ENCODE data around the gene CEP250.
"Not testable (repeated sequence)": the region's sequence is repeated elsewhere in the genome, so short reads cannot be mapped to it uniquely, and the experiment has no call there.

CEP250 gene

DNA sequence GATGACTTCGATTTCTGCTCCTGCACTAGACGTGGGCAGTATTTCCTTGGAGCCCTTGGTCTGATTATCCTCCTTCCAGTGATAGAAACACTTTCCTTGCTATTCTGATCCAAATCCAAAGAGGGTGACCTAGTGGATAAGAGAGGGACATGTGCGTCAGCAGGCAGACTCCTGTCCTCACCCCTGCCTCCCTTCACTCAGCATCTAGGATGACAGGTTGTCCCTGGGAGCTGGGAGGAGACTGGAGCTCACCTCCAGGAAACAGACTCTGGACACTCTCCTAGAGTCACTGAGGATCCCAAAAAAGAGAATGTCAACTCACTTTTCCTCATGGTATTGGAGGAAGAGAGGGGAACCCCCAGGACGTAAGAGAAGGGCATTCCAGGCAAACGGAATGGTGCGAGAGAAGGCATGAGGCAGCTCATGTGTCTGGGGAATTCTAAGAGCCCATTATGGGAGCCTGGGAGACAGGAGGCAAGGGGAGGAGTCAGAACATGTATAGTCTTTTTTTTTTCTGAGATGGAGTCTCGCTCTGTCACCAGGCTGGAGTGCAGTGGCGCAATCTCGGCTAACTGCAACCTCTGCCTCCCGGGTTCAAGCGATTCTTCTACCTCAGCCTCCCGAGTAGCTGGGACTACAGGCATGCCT is 71.8 kb downstream of the CEP250 start:
- no peak for DNase-seq

DNA sequence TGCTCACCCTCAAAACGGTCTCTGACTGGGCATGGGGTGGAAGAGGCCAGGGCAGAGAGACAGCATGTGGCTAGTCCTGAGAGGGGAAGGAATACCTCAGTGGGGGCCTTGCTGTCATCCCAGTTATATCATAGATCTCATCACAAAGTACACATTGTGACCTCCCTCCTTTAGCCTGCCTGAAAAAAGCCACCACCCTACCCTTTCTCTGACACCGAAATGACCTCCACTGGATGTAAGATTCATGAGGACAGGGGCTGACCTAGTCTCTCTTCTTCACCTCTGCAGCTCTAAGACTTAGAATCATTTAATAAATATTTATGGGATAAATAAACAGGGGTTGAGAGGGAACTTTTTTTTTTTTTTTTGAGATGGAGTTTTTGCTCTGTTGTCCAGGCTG is 74.2 kb downstream of the CEP250 start, which contains the start of gene C20orf173:
C20orf173 (minus strand) TSS at position 101 of the 400 bp plus-strand sequence. CDS start 279 bp downstream, outside the sequence.
- no peak for DNase-seq

DNA sequence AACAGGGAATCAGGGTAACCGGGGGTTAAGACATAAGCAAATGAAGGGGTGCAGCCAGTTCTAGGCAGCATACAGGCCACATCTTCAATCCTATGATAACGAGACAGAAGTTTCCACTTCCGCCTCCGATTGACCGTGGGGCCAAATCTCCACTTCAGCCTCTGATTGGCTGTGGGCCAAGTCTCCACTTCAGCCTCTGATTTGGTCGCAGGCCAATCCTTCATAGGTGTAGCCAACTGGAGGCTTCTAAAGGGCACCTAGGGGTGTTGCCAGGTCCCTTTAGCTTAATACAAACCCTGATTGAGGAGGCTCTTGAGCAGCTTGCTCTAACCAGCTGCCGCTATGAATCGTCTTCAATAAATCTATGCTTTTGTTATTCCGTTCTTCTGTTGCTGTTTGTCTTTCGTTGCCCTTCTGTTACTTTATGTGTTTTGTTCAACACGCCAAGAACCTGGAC is 84.4 kb downstream of the CEP250 start:
- peak; percentile 8 to 41 for DNase-seq

DNA sequence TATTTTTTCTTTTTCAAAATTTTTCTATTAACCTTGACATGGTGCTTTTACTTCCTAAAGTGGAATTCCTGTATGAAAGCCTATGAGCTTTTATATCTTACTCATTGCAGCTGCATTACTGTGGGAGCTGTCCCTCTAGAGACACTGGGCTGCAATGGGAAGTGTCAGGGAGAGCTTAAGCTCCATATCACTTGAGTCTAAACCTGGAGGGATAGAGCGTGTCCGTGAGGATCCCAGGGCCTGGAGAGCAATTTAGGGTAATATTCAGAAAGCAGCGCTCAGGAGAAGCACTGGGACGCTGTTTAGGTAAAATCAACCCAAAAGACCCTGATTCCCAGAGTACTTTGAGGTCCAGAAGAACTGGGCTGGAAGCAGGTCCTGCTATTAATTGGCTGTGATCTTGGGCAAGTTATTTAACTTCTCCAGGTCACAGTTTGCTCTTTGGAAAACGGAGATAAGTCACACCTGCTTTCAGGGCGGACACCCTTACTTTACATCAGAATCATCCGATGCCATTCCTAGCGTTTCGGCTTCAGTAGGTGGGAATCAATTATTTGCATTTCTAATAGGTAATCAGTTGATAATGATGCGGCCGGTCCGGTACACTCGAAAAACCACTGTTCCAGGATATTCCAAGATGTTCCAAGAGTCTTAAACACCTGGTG is 85.9 kb downstream of the CEP250 start:
- no peak for DNase-seq

DNA sequence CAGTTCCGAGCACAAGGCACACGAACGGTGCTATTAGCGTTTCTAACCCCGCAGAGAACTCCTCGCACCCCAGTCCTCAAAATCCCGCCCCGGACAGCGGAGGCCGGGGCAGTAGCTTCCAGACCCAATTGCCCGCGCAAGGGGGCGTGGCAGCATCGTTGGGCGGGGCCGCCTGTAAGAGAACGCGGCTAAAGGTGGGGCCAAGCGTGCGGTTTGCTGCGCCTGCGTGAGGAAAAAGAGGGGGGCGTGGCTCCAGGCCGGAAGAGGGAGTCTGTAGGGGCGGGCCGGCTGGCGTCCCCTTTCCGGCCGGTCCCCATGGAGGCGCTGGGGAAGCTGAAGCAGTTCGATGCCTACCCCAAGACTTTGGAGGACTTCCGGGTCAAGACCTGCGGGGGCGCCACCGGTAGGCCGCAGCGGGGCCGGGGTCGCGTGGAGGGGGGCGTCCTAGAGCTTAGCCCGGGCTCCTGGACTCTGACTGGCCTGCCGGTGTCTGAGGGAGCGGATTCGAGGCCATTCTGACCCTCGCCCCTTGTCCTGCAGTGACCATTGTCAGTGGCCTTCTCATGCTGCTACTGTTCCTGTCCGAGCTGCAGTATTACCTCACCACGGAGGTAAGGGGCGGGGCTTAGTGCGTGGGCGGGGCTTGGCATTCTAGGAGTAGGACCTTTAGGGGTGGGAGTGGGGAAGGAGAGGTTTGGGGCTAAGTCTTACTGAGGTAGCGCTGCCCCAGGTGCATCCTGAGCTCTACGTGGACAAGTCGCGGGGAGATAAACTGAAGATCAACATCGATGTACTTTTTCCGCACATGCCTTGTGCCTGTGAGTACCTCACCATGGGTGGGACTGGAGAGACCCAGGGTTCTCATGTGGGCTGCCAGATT is 86.6 kb downstream of the CEP250 start, which contains the start of gene ERGIC3:
ERGIC3 (plus strand) TSS at position 296 of the 880 bp plus-strand sequence; CDS start at position 316, 20 bp downstream.
- DNase-seq = peak; percentile 96 to 97

DNA sequence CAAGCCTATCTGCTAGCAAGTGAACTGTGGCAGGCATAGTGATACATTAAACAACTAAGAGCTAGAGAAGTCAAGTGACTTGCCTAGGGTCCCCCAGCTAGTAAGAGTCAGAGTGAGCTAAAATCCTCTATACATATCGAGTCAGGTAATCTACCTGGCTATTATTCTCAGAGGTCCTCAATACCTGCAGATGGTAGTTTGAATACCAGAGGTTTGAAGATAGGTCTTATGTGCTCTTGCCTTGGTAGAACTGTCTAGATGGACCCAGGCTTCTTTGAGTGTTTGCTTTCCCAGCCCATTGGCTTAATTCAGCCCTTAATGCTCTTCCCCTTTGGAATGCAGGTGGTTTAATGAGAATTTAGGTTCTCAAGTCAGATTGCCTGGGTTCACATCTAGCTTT is 87.6 kb downstream of the CEP250 start:
- DNase-seq = no peak

DNA sequence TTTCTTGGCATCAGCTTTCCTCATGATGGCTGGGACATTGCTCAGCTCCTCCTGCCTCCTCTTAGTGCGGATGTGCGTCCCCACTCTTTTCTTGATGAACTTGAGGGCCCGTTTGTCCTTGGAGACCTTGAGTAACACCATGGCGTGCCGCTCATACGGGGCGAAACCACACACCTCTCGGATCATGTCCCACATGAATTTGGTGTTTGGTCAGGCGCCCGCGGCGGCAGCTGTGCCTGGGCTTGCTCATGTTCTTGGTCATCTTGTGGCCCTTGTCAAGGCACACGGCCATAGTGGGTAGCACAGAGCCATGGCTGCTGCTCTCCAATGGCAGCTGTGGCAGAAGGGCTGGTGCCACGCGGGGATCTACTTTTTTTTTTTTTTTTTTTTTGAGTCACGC is 89.0 kb downstream of the CEP250 start:
- DNase-seq = no peak

DNA sequence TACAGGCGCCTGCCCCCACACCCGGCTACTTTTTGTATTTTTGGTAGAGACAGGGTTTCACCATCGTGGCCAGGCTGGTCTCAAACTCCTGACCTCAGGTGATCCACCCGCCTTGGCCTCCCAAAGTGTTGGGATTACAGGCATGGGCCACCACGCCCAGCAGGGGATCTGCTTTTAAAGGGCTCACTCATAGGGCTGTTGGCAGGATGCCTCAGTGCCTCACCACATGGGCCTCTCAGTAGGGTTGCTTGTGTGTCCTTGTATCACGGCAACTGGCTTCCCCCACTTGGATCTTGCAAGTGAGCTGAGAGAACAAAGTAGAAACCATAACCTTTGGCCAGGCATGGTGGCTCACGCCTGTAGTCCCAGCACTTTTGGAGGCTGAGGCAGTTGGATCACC is 89.5 kb downstream of the CEP250 start:
- DNase-seq = not testable (repeated sequence)

DNA sequence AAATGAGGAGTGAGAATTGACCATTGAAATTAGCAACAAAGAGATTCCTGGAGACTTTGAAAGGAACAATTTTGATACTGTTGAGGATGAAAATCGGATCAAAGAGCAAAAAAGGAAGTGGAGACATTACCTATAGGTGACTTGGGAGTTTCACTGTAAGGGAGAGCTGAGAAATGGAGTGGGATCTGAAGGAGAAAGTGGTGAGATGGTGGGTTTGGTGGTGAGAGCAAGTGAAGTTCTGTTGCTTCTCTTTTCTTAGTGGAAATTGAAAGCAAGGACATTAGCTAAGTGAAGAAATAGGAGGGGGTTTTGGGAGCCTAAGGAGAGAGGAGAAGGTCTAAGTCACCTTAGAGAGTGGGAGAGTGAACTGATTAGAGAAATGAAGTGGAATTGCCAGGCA is 90.7 kb downstream of the CEP250 start:
- no peak for DNase-seq

DNA sequence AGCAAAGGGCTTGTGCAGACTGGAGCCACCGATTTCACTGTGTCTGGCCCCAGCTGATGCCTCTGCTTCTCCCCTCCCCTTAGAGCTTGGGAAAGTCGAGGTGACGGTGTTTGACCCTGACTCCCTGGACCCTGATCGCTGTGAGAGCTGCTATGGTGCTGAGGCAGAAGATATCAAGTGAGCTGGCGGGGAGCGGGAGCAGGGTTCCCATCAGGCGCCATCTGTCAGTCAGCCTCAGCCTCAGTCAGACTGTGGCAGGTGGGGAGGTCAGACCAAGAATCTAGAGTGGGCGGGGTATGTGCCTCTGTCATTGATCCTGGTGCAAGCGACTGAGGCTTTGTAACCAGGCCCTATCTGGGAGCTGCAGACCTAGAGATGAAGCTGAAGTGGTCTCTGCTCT is 91.9 kb downstream of the CEP250 start:
- DNase-seq = no peak

DNA sequence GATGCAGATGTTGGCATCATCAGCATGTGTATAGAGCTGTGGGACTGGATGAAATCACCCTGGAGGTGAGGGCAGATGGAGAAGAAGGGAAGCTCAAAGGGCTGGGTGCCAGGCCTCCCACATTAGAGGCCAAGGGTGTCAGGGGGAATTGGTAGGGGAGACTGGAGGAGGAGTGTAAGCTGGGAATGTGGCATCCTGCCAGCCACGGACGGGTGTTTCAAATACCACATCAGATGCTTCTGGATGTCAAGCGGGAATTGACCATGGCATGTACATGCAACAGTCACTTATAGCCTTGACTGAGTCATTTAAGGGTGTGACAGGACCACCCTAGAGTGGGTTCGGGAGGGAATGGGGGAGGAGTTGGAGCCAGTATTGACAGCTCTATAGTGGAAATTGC is 96.1 kb downstream of the CEP250 start:
- DNase-seq = no peak

DNA sequence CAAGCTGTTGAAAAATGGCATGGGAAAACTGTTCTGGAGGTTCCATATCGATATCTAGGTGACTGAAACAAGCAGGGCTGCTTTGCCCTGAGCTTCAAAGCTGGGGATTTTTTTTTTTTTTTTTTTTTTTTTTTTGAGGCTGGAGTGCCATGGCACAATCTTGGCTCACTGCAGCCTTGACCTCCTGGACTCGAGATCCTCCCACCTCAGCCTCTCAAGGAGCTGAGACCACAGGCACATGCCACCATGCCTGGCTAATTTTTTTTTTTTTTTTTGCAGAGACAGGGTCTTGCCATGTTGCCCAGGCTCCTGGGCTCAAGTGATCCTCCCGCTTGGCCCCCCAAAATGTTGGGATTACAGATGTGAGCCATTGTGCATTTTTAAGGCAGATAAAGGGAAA is 97.5 kb downstream of the CEP250 start:
- DNase-seq = no peak

DNA sequence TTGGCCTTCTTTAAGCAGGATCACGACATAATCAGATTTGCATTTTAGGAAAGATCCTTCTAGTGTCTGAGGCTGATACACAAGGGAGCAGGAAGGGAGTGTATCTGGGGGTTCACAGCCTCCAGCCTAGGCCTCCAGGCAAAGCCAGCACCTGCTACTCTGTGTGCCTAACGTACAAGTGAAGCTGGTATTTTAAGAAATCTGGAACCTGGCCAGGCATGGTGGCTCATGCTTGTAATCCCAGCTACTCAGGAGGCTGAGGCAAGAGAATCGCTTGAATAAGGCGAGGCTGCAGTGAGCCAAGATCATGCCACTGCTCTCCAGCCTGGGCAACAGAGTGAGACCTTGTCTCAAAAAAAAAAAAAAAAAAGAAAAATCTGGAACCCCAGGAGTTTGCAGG is 100.1 kb downstream of the CEP250 start:
- not testable (repeated sequence) for DNase-seq

DNA sequence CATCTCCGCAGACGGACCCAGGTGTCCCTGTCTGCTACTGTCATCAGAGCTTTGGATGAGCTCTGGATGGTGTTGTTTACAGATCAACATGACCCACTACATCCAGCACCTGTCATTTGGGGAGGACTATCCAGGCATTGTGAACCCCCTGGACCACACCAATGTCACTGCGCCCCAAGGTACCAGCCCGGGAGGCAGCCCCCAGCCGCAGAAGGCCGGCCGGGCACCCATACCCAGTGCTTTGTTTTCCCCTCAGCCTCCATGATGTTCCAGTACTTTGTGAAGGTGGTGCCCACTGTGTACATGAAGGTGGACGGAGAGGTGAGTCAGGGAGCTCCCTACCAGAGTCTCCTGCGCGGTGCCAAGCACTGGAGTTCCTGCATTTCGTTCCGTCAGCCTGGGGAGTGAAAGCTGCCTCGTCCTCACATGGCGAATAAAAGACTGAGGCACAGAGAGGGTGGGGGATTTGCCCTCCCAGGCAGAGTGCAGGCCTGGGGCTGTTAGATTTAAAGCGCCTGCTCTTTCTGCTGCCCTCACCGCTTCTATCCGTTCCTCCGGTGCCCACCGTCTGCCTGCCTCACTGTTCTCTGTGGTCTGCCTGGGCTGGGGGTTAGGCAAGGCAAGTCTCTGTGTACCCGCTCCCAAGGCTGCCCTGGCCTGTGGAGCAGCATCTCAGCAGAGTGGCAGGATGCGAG is 100.7 kb downstream of the CEP250 start:
- DNase-seq = no peak

DNA sequence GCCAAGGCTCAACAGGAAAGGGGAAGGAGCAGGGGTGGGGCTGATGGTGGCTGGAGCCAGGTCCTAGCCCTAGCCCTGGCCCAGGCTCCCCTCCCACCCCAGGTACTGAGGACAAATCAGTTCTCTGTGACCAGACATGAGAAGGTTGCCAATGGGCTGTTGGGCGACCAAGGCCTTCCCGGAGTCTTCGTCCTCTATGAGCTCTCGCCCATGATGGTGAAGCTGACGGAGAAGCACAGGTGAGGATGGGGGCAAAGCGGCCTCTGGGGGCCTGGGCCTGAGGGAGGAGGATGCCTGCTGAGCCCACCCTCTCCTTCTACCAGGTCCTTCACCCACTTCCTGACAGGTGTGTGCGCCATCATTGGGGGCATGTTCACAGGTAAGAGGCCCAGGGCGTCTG is 101.5 kb downstream of the CEP250 start:
- no peak for DNase-seq

DNA sequence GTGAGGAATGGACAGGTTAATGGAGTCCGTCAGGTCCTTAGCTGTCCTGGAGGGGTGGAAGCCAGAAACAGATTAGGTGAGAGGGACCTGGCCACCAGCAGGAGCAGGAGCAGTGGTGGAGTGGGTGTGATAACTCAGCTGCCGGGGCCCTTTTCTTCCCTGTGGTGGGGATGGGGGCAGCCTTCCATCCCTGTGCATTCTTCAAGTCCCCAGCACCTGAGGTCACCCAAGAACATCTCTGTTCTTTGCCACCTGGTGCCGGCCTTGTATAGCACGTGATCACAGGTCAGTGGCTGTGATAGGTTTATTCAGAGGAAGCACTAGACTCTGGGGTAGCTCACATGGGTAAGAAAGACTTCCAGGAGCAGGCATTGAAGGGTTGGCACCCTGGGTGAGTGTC is 103.1 kb downstream of the CEP250 start:
- DNase-seq = no peak

DNA sequence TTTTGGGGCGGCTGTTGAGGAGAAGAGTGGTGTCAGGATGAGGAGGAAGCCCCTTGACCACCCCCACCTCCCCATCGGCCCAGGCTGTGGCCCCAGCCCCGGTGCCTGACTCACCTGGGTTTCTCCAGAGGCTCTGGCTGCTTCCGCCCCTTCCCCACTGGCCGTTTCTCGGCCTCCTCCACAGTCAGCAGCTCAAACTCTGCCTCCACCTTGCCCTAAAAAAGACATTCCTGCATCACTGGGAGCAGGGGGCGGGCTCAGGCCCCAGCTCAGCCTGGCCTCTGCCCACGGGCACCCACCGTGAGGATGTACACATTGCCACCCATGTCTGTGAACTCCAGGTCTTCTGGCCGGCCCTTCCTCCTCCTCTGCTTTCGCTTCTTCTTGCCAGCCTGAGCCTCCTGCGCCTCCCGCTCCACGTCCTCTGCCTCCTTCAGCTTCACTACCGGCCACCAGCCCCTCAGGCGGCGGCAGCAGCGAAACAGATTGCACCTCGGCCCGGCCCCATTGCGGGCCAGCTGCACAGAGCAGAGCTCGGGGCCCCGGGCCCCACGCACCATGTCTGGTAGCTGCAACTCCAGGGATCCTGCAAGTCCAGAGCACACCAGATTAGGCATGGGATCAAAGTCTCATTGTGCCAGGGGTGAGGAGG is 103.8 kb downstream of the CEP250 start:
- no peak for DNase-seq

DNA sequence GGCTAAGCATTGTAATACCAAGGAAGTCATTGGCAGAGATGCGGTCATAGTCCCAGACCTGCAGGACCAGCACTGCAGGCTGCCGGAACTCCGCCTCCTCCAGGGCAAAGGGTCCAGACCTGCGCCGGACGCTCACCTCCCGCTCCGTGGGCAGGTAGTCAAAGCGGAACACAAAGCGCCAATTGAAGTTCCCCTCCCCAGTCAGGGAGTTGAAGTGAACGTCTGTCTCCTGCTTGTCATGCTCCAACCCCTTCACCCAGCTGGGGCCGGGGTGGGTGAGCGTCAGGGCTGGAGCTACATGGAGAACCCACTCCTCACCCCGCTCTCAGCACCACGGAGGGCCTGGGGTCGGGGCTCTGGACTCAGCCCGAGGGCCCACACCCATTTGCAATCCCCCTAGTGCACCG is 104.7 kb downstream of the CEP250 start:
- no peak for DNase-seq

DNA sequence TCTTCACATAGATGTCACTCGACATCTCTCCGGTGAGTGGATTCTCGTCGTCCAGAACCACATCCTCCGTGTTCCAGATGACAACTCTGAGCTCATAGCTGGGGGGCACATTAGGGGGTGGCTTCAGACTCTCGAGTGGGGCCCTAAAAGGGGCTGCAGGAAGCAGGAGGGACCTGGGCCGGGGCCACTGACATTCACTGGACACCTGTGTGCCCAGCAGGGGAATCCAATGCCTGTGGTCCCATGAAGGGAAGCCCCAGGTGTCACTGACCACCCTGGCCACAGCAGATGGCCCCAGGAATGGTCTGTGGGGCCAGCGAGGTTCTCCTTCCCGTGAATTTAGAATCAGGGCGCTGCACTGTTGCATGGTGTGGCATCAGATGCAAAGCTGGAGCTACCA is 105.1 kb downstream of the CEP250 start:
- no peak for DNase-seq

DNA sequence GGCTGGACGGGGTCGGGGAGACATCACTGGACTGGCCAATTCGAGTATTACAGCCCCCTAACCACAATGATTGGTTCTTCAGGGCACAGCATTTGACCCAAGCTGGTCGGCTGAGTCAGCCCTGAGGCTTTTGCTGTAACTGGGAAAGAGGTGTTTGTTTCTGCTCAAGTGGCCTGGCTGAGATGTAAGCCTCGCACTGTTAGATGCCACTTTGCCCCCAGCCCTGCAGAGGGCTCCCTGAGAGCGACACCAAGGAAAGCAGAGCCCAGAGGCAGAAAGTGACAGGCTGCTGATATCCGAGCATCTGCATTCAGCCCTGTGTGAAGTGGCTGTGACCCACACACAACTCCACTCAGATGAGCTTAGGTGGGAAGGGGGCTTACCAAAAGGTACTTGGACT is 105.9 kb downstream of the CEP250 start:
- peak in 1 of 2 donors; percentile 31 for DNase-seq

DNA sequence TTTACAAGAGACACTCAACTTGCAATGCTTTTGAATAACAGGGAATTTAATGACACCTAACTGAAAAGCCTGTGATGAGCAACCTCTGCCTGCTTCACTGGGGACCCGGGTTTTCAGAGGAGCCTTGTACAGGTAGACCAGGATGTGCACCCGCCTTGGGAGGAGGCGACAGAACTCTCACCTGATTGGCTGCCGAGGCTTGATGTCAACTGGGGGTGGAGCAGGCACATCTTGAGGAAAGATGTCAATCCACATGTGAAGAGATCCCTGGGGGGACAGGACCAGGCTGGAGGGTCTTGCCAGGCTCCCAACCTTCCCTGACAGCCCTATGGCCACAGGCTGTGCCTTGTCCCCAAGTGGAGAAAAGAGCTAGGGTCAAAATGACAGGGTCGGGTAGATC is 106.3 kb downstream of the CEP250 start:
- DNase-seq = no peak

DNA sequence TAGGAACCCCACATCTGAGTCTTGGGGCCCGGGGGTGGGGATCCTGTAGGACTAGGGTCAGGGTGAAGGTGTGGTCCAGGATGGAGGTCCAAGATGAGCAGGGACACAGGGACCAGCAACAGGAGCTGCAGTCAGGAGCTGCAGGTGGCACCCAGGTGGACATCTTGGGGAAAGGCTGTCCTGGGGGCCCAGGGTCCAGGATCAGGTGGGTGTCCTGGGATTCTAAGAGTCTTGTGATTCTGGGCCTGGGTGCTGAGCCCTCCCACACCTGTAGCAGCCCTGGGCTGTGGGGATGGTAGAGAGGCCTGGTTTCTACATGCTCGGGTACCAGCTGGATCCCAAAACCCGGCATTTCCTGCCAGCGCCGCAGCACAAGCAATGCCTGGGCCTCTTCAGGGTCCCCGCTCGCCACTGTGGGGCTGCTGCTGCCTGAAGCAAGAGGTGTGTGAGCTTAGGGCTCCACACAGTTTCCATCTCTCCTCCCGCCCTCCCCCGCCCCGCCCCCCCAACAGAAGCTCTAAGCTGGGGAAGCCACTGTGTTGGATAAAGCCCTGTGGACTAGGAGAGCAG is 107.2 kb downstream of the CEP250 start:
- no peak for DNase-seq

Measured in CD4-positive, alpha-beta T cell treated with Interferon alpha-2 for 1 hour (primary cell).